Type B pancreatic cell (in vitro differentiated cells): ENCODE data around the gene NEUROD1. TPM values are rescaled to one million over a fixed set of nuclear protein-coding genes. Genes with fewer than 3 reads are reported as not detected.

Source experiments
- DNase-seq: peaks from one replicate; pipeline ENCODE4 v3.0.0; 2021; ENCODE audit warnings: mixed read lengths; ENCODE audit not compliant: unreplicated experiment; ENCODE audit errors: extremely low spot score
- H3K27ac Mint-ChIP-seq: 2 replicates; pipeline ENCODE4 v1.8.0; 2021; ENCODE audit warnings: mild to moderate bottlenecking, mixed read lengths
- H3K27me3 Mint-ChIP-seq: 2 replicates; pipeline ENCODE4 v1.8.0; 2021; ENCODE audit warnings: mixed read lengths
- H3K36me3 Mint-ChIP-seq: 2 replicates; pipeline ENCODE4 v1.8.0; 2021; ENCODE audit warnings: mixed read lengths
- H3K4me1 Mint-ChIP-seq: one replicate; pipeline ENCODE4 v1.8.0; 2021; ENCODE audit warnings: mixed read lengths; ENCODE audit not compliant: unreplicated experiment
- H3K4me3 Mint-ChIP-seq: 2 replicates; pipeline ENCODE4 v1.8.0; 2021; ENCODE audit warnings: mild to moderate bottlenecking, mixed read lengths
- H3K9me3 Mint-ChIP-seq: 2 replicates; pipeline ENCODE4 v1.8.0; 2021; ENCODE audit warnings: mixed read lengths
- CTCF ChIP-seq: fragments of 200-600 bp; sonication (generic); conservative IDR thresholded peaks from 2 replicates; pipeline ENCODE4 v1.5.0; 2021; ENCODE audit warnings: antibody characterized with exemption, mild to moderate bottlenecking
- total RNA-seq: library from RNA; stranded (reverse); gene quantifications from 2 replicates; pipeline ENCODE4 v1.2.1, GENCODE V29; 2021; ENCODE audit warnings: low replicate concordance

Gene NEUROD1
- total RNA-seq, 1 donor from 2014 or later: 48.5 TPM

GRCh38 chr2:181698223-181698622, 17.9 kb upstream of the NEUROD1 start:
- Mint-ChIP-seq H3K27ac (no peak overlapping the region), H3K36me3 (no peaks in the 10 kb centered on the region), H3K4me3 (no peak overlapping the region), H3K9me3 (no peaks in the 10 kb centered on the region), H3K27me3 (peaks cover 36% of the 10 kb centered on the region), H3K4me1 (no peaks in the 10 kb centered on the region)
- no peak for DNase-seq
- TF ChIP-seq CTCF: no peak

- no peaks in the 10 kb centered on the region for H3K9me3 Mint-ChIP-seq
- H3K27me3 Mint-ChIP-seq: peaks cover 41% of the 10 kb centered on the region
These were observed 17.3 kb upstream of the NEUROD1 start for GRCh38 chr2:181697571-181697970.

GRCh38 chr2:181697126-181697525, 16.8 kb upstream of the NEUROD1 start:
- peaks cover 44% of the 10 kb centered on the region for H3K27me3 Mint-ChIP-seq
- TF ChIP-seq CTCF: no peak

More at GRCh38 chr2:181697571-181697970, 17.3 kb upstream of the NEUROD1 start:
- H3K4me3 Mint-ChIP-seq: no peak overlapping the region
- TF ChIP-seq CTCF: no peak
- no peaks in the 10 kb centered on the region for H3K4me1 Mint-ChIP-seq
- no peak for DNase-seq
- H3K36me3 Mint-ChIP-seq: no peaks in the 10 kb centered on the region
- H3K27ac Mint-ChIP-seq: no peak overlapping the region

GRCh38 chr2:181694271-181694670, 14.0 kb upstream of the NEUROD1 start:
- Mint-ChIP-seq H3K9me3 (no peaks in the 10 kb centered on the region), H3K4me3 (no peak overlapping the region), H3K27me3 (peaks cover 57% of the 10 kb centered on the region), H3K27ac (no peak overlapping the region), H3K4me1 (no peaks in the 10 kb centered on the region), H3K36me3 (no peaks in the 10 kb centered on the region)
- no peak for TF ChIP-seq CTCF
- DNase-seq: no peak

More at GRCh38 chr2:181697126-181697525, 16.8 kb upstream of the NEUROD1 start:
- Mint-ChIP-seq H3K36me3 (no peaks in the 10 kb centered on the region), H3K27ac (no peak overlapping the region), H3K4me3 (no peak overlapping the region), H3K4me1 (no peaks in the 10 kb centered on the region), H3K9me3 (no peaks in the 10 kb centered on the region)
- no peak for DNase-seq

- H3K27ac Mint-ChIP-seq: no peak overlapping the region
- no peak for TF ChIP-seq CTCF
- no peak for DNase-seq
- H3K27me3 Mint-ChIP-seq: peaks cover 75% of the 10 kb centered on the region
- no peak overlapping the region for H3K4me3 Mint-ChIP-seq
- H3K4me1 Mint-ChIP-seq: no peaks in the 10 kb centered on the region
- H3K9me3 Mint-ChIP-seq: no peaks in the 10 kb centered on the region
- H3K36me3 Mint-ChIP-seq: no peaks in the 10 kb centered on the region
These were observed 10.5 kb upstream of the NEUROD1 start for GRCh38 chr2:181690860-181691259.
